Suppressor macrophage treated with lipopolysaccharide for 1 hour (primary cell): Measurements from ENCODE around the gene CNPY3.

Experiments
- DNase-seq, 3 donors: peaks; one replicate each; pipeline ENCODE4 v3.0.0-alpha.2; 2020 to 2022

The CNPY3 gene

GRCh38 chr6:42961020-42961470 is 31.8 kb downstream of the CNPY3 start:
- DNase-seq = no peak

GRCh38 chr6:42962096-42962495 is 32.8 kb downstream of the CNPY3 start:
- DNase-seq = no peak

- DNase-seq = no peak
Observed at GRCh38 chr6:42962502-42963178, 33.4 kb downstream of the CNPY3 start.

- no peak for DNase-seq
Observed at GRCh38 chr6:42963179-42963854, 34.0 kb downstream of the CNPY3 start.

- DNase-seq = peak; percentile 50 to 66 (median 54)
Observed at GRCh38 chr6:42963855-42964605, 34.8 kb downstream of the CNPY3 start.

- peak; percentile 24 to 47 (median 32) for DNase-seq
Observed at GRCh38 chr6:42966571-42966970, 37.3 kb downstream of the CNPY3 start.

GRCh38 chr6:42967228-42967627 is 37.9 kb downstream of the CNPY3 start:
- no peak for DNase-seq

- DNase-seq = no peak
Observed at GRCh38 chr6:42968126-42968701, 38.9 kb downstream of the CNPY3 start.

GRCh38 chr6:42968783-42969182 is 39.5 kb downstream of the CNPY3 start:
- DNase-seq = no peak

GRCh38 chr6:42969431-42969830 is 40.2 kb downstream of the CNPY3 start:
- DNase-seq = peak in 1 of 3 donors; percentile 22

- no peak for DNase-seq
Observed at GRCh38 chr6:42969934-42970333, 40.7 kb downstream of the CNPY3 start.

- DNase-seq = peak; percentile 31 to 42 (median 34)
Observed at GRCh38 chr6:42970871-42971612, 41.8 kb downstream of the CNPY3 start.

DNA sequence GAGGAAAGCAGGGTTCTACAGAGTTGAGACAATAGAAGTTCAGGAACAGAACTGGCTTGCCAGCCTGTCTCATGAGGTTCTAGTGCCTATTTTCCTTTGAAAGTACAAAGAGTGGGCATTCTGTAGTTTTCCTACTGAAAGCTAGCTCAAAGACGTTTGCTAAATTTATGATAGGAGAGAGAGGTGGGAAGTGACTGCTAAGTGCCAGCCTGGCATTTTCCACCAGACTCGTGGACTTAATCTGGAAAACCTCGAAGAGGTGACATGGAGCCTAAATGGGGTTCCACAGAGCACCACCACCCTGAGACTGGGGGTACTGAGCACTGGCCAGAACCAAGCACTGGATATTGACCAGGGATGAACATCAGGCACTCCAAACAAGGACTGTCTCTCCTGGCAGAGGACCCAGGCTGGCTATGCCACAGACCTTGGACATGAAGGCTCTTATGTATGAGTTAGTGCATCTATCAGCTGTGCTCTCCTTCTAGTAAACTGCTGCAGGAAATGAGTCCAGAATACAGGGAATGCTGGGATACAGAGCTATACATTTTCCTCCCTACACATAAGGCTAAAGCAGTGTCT is 42.6 kb downstream of the CNPY3 start:
- DNase-seq = no peak

DNA sequence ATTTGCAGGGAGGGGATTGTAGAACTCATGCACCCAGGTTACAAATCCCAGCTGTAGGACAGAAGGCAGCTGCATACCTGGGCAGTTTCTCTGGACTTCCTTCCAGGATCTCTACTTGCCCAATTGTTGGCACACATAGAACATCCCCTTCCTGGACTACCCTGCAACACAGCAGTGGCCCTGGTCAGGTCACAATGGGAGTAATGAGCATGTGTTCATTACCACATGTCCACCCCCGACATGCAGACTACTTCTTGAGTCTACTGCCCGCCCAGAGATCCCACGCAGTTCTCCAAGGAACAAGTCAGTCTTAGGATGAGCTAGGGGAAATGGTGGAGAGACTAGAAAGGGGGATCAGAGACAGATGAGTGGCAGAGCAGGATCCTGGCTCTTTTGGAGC is 44.6 kb downstream of the CNPY3 start:
- peak; percentile 53 to 69 (median 55) for DNase-seq

- DNase-seq = no peak
Observed at GRCh38 chr6:42974919-42975505, 45.7 kb downstream of the CNPY3 start.

DNA sequence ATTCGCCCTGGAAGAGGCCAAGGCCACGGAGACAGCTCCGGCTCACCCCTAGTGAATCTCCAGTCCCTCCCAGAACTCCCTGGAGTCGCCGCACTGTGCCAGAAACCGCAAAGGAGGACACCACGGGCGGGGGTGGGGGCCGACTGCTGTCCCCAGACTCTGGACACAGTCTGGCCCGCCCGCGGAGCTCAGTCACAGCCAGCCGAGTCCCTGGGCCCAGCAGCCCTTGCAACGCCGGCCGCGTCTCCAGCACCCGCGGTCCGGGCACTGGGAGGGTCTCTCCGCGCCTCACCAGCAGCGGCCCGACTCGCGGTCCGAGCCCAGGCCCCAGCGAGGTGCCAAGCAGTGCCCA is 49.2 kb downstream of the CNPY3 start:
- peak; percentile 35 to 58 (median 42) for DNase-seq

DNA sequence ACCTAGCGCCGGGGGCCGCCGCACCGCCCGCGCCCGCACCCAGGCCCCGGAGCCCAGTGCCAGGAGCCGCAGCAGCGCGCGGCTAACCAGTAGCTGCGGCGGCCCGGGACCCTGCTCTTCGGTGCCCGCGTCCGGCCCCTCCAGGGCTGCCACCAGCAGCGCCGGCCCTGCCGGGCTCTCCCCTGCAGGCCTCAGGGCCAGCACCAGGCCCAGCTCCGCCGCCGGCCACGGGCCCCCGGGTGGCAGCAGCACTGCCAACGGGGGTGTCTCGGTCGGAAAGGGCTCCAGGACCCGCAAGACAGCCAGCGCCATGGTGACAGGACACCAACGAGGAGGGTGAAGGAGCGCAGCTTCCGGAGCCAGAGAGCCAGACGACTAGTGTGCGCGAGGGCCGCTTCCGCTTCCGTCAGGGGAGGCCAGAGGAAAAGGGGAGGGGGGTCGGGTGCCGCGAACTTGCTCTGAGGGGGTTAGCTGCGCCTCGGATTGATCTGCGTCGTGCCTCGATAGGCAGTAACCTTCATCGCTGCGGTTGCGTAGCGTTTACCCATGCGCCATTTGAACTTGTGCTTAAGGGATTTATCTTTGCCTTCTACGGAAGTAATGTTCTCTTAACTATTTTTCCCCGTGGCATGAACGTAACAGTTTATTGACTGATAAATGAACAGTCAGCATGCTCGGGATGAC is 49.7 kb downstream of the CNPY3 start, which contains the start of gene PEX6:
Gene PEX6 (minus strand): TSS at position 343 of the 684 bp plus-strand sequence. CDS start 31 bp downstream, at position 312.
- peak; percentile 80 to 95 (median 90) for DNase-seq

DNA sequence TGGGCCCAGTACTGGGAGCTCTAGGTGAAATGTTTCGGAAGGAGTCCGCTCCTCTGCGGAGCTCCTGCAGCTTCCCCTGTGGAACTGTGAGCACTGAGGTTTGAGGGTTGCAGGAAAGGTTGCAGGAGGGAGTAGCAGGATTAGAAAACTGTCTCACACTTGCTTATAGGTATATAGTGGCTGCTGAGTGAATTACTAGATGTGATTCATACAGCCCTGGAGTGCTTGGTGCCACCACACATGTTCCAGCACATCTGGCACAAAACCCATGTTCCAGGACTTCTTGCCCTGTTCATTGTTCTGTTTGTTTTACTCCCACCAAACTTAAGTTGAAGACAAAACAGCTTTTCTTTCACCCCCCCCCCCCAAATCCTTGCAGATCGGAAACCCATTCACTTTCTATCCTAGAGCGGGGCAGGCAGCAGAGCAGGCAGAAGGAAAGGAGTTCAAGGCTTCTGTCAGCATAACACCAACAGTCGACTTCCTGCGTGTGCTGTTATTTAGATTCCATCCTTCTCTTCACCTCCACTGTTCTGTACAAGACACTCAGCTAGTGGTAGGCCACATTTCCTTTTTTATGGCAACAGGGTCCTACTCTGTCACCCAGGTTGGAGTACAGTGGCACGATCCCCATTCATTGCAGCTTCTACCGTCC is 50.4 kb downstream of the CNPY3 start:
- no peak for DNase-seq

DNA sequence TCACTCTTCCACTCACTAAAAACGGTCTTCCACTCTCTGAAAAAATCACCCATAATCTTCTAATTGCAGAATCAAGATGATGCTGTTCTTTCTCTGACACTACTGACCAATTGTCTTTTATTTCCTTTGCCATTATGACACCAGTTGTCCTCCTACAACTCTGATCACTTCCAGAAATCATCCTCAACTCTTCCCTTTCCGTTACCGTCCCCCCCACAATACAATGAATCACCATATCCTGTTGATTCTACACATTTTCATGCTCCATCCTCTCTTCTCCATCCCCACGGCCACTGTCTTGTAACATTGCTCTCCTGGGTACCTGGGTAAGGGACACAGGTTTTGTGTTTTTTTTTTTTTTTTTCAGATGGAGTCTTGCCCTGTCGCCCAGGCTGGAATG is 52.6 kb downstream of the CNPY3 start:
- DNase-seq = peak in 1 of 3 donors; percentile 54
